Osteoblast (primary cell): ENCODE data around the gene RCOR1. TPM values are rescaled to one million over a fixed set of nuclear protein-coding genes. Genes with fewer than 3 reads are reported as not detected.

Experiments used
- small RNA-seq: library from RNA; depleted of rRNA; stranded (forward); fragments of <200 nt; gene quantifications from one replicate; pipeline ENCODE3, GENCODE V24; 2012
- total RNA-seq: library from RNA; depleted of rRNA; stranded (reverse); fragments of >200 nt; gene quantifications from 2 replicates; pipeline ENCODE4 v1.2.3, GENCODE V29; 2012

The RCOR1 gene
- total RNA-seq, 1 donor: 11.6 TPM

Small RNA genes within 50 kb of the gene (small RNA-seq; reads per million reads assigned to genes)
- gene RF00019: not detected
- gene RN7SL546P: not detected

Other genes with a start within 250 kb of the RCOR1 start
- gene CINP, start 229.8 kb upstream of the RCOR1 start, total RNA-seq: 31.8 and 49.2 TPM in 2 replicates
- gene TECPR2, start 229.7 kb upstream of the RCOR1 start, total RNA-seq: 13.0 and 13.3 TPM in 2 replicates
- gene ANKRD9, start 82.9 kb upstream of the RCOR1 start, total RNA-seq: 13.6 and 15.6 TPM in 2 replicates
- 19.5 and 23.3 TPM in 2 replicates for gene TRAF3, start 184.8 kb downstream of the RCOR1 start, total RNA-seq